Ovary (tissue), 9 donors: Measurements from ENCODE around the gene PRKCQ. TPM values are rescaled to one million over a fixed set of nuclear protein-coding genes. Genes with fewer than 3 reads are reported as not detected.

ENCODE experiments used
- DNase-seq, 5 donors: peaks; one replicate each; pipeline ENCODE4 v3.0.0-alpha.2; 2019 to 2020
- H3K27ac ChIP-seq, 2 donors: fragments of 200-600 bp; one replicate each; pipeline versions ENCODE4 v1.5.1 to v1.8.0; 2019 to 2022
- H3K27me3 ChIP-seq: fragments of 200-600 bp; one replicate; pipeline ENCODE4 v1.8.0; 2022
- H3K36me3 ChIP-seq: fragments of 200-600 bp; sonication (generic); one replicate; pipeline ENCODE4 v1.5.1; 2019
- H3K4me1 ChIP-seq: one replicate; pipeline ENCODE4 v1.8.1; 2013; ENCODE audit warnings: mild to moderate bottlenecking, moderate library complexity; ENCODE audit not compliant: insufficient read depth
- H3K4me3 ChIP-seq: fragments of 200-600 bp; sonication (generic); one replicate; pipeline ENCODE4 v1.5.1; 2017
- H3K9me3 ChIP-seq, 2 donors: fragments of 200-600 bp in 1 of 2; sonication (generic) in 1 of 2; one replicate each; pipeline versions ENCODE4 v1.5.1 to v1.8.1; 2013 to 2019; ENCODE audit warnings: mild to moderate bottlenecking in 1 of 2, moderate library complexity in 1 of 2
- EP300 ChIP-seq: sonication (generic); formaldehyde crosslinking; IDR thresholded peaks from one replicate; pipeline ENCODE4 v1.6.1; 2017; ENCODE audit warnings: antibody characterized with exemption
- POLR2A ChIP-seq: fragments of 450-650 bp; IDR thresholded peaks from one replicate; pipeline ENCODE4 v1.6.1; 2017; ENCODE audit warnings: antibody characterized with exemption, mild to moderate bottlenecking, moderate library complexity
- WGBS, 3 donors: extraction: QIAGEN DNeasy Blood & Tissue Kit in 1 of 3; methylation state at CpG; one replicate each; pipeline versions ENCODE4 v1.1.5 to v1.1.7; 2013 to 2017; 5-methylcytosine and 5-hydroxymethylcytosine counted together
- intact Hi-C, 4 donors: fragments of 100-400 bp; cut with DNase I; formaldehyde crosslinking; loops; one replicate each; pipeline versions ENCODE4 v1.11.0 to v1.15.1; 2022 to 2023
- polyA plus RNA-seq, 2 donors: library from polyadenylated mRNA; stranded (reverse); fragments of 200-250 nt in 1 of 2; fragments of 350-450 nt in 1 of 2; fragmentation: Illumina TruSeq in 1 of 2; extraction: RNeasy Lipid Tissue Mini Kit (QIAGEN cat#74804) in 1 of 2; gene quantifications; one replicate each; pipeline ENCODE4 v1.2.3, GENCODE V29; 2013 to 2014
- total RNA-seq, 7 donors: library from RNA; depleted of rRNA in 2 of 7; stranded (reverse); fragments of >200 nt in 2 of 7; fragmentation: NEBNext Ultra II Directional in 3 of 7; extraction: Animal tissue kit (Norgen Biotek cat#: 25700) in 3 of 7; gene quantifications; one replicate each; pipeline versions ENCODE4 v1.1.0 to v1.2.4, GENCODE V29; 2016 to 2023
- TF ChIP-seq, protein P1 (sequence below), 3 donors: fragments of 450-650 bp in 2 of 3; fragments of 200-600 bp in 1 of 3; IDR thresholded peaks; one replicate each; pipeline versions ENCODE4 v1.5.1 to v1.8.0; 2016 to 2022; ENCODE audit warnings: antibody characterized with exemption in 3 of 3, mild to moderate bottlenecking in 1 of 3
- donor health status: DM: no; HTN: no; CAD: no; lungs with moderate emphysema.
- donor health status: DM: no; HTN: no; CAD: no.
- donor health status: Bipolar disorder and iron deficiency.
- donor health status: DM: yes; HTN: yes; CAD: no.
- donor health status: DM: no; HTN: no; CAD: no.
- donor health status: DM: yes; HTN: yes; CAD: no.

PRKCQ gene
- total and polyA plus RNA-seq, 9 donors = 0.71 to 3.6 (median 1.1) TPM

DNA sequence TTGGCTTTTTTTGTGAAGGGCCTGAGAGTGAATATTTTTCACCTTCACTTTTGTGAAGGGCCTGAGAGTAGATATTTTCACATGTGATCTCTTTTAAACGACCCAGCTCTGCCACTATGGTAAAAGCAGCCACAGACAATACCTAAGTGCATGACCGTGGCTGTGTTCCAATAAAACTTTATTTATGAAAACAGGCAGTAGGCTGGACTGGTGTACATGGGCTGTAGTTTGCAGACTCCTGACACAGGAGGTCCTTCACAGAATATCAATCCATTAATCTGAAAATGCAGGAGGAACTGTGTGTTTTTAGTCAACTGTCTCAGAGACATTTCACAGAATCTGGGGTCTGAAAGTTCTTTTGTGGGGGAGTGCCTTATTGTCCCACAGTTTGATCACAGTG is 186.9 kb downstream of the PRKCQ start:
- Histone ChIP-seq H3K27ac (no peak overlapping the region), H3K4me3 (no peak overlapping the region), H3K4me1 (no peaks in the 10 kb centered on the region), H3K27me3 (no peaks in the 10 kb centered on the region), H3K36me3 (no peaks in the 10 kb centered on the region), H3K9me3 (no peaks in the 10 kb centered on the region)
- DNase-seq = no peak
- TF ChIP-seq, protein P1, sequence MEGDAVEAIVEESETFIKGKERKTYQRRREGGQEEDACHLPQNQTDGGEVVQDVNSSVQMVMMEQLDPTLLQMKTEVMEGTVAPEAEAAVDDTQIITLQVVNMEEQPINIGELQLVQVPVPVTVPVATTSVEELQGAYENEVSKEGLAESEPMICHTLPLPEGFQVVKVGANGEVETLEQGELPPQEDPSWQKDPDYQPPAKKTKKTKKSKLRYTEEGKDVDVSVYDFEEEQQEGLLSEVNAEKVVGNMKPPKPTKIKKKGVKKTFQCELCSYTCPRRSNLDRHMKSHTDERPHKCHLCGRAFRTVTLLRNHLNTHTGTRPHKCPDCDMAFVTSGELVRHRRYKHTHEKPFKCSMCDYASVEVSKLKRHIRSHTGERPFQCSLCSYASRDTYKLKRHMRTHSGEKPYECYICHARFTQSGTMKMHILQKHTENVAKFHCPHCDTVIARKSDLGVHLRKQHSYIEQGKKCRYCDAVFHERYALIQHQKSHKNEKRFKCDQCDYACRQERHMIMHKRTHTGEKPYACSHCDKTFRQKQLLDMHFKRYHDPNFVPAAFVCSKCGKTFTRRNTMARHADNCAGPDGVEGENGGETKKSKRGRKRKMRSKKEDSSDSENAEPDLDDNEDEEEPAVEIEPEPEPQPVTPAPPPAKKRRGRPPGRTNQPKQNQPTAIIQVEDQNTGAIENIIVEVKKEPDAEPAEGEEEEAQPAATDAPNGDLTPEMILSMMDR (IDR thresholded peaks at IDR 0.05) = no peak
- TF ChIP-seq EP300 (no peak), POLR2A (no peak)
- 74 to 85% (median 78%) methylated on average over 2 of the region's 2 CpGs for WGBS, 3 donors
- intact Hi-C loops = no loop called here

DNA sequence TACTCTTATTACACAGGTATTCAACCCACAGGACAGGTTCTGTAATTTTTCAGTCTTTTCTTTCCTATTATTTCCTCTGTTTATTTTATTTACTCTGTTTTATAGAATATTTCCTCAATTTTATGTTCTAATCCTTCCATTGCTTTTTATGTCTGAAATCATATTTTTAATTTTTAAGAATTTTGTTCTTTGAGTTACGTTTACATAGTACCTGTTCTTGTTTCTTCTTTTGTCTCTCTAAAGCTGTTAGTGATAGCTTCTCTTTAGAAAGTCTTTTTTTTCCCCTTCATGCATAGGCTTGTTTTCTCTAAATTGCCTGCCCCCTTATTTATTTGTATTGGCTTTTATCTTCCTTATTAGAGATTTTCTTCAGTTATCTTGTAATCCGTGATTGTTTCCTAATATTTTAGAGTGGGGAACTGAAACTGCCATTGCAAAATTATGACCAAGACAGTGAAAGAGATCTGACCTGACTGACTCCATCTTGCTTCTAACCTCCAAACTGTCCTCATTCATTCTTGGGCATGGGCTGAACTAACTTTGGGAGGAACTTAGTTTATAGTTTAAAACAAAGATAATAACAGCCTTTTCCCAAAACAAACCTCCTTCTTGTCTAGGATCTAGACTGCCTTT is 189.7 kb downstream of the PRKCQ start:
- Histone ChIP-seq H3K9me3 (no peaks in the 10 kb centered on the region), H3K4me3 (no peak overlapping the region), H3K27me3 (no peaks in the 10 kb centered on the region), H3K36me3 (no peaks in the 10 kb centered on the region), H3K4me1 (no peaks in the 10 kb centered on the region), H3K27ac (no peak overlapping the region)
- intact Hi-C loops = no loop called here
- no peak for TF ChIP-seq POLR2A
- TF ChIP-seq, protein P1 (IDR thresholded peaks at IDR 0.05) = no peak
- no peak for TF ChIP-seq EP300
- DNase-seq = no peak
- 86 to 97% (median 91%) methylated on average over 2 of the region's 2 CpGs for WGBS, 3 donors

GRCh38 chr10:6388261-6388893 is 191.7 kb downstream of the PRKCQ start:
- TF ChIP-seq, protein P1 (IDR thresholded peaks at IDR 0.05) = no peak
- no peak for TF ChIP-seq EP300
- no peak for TF ChIP-seq POLR2A
- H3K27me3 ChIP-seq = no peaks in the 10 kb centered on the region
- no peak for DNase-seq
- no peak overlapping the region for H3K27ac ChIP-seq
- no peaks in the 10 kb centered on the region for H3K36me3 ChIP-seq
- H3K4me1 ChIP-seq = no peaks in the 10 kb centered on the region
- no peaks in the 10 kb centered on the region for H3K9me3 ChIP-seq
- no peak overlapping the region for H3K4me3 ChIP-seq
- WGBS, 3 donors = 56 to 79% (median 62%) methylated on average over 4 of the region's 4 CpGs
- intact Hi-C loops = loop anchor here in 1 of 4 donors (10.0 kb wide), 1 partner anchor 164 kb away; no protein-coding TSS in a partner anchor

DNA sequence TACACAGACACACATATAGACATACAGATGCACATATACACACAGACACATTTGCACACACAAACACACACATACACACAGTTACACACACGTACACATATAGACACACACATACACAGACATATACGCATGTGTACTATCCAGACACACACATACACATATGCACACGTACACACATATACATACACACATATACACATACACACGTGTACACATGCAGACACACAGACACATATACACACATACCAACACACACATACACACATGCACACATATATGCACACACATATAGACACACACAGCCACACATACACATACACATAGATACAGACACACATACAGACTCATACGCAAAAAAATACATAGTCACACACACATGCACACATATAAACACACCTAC is 193.1 kb downstream of the PRKCQ start:
- Histone ChIP-seq H3K27me3 (no peaks in the 10 kb centered on the region), H3K9me3 (no peaks in the 10 kb centered on the region), H3K4me1 (peaks cover 6% of the 10 kb centered on the region), H3K4me3 (no peak overlapping the region), H3K27ac (no peak overlapping the region), H3K36me3 (no peaks in the 10 kb centered on the region)
- DNase-seq = no peak
- intact Hi-C loops = loop anchor here in 1 of 4 donors (10.0 kb wide), 1 partner anchor 162 kb away; no protein-coding TSS in a partner anchor
- WGBS, 3 donors = 90 to 95% (median 94%) methylated on average over 5 of the region's 5 CpGs
- TF ChIP-seq, protein P1 (IDR thresholded peaks at IDR 0.05) = no peak
- TF ChIP-seq POLR2A (no peak), EP300 (no peak)
